HG02588 (cell line): ENCODE measurements around the gene ZXDC.

Source experiments
- ATAC-seq: cut with Tn5 transposase; IDR thresholded peaks from one replicate; pipeline ENCODE4 v1.9.1; 2021; ENCODE audit warnings: mild to moderate bottlenecking, moderate library complexity; ENCODE audit not compliant: unreplicated experiment

Gene ZXDC

DNA sequence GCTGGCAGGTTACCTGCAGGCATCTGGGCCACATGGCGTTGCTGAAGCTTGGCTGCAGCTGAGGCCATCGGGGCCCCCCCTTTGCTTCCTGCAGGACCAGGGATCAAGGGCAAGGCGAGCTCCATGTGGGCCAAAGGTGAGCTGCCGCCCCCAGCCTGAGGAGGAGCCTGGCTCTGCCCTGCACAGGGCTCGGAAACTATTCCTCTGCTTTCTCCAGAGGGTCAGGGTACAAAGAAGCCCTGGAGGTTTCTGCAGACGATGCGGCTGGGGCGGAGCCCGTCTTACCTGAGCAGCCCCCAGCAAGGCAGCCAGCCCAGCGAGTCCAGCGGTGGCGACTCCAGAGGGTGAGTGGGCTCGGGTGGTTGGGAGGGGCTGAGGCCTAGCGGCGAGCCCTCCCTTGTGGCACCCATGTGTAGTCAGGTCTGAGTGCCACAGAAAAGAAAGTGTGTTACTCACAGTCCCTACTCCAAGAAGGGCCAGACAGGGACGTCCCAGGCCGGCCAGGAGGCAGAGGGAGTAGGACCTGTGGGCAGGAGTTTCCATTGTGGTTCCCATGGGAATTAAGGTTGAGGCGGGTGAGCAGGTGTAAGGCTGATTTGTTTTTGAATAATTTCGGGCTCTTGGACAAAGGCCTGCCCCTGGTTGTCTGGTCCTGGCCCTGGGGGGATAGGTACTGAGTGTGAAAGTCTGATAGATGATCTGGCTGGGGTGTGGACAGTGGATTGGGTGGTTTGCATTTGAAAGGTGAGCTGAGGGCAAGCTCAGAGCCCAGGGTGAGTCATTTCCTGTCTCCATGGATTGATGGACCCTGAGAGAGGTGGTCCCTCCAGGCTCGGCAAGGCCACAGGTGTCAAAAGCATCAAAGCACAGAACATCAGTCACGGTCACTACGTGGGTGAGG, 55.6 kb downstream of the ZXDC start:
- no peak for ATAC-seq

DNA sequence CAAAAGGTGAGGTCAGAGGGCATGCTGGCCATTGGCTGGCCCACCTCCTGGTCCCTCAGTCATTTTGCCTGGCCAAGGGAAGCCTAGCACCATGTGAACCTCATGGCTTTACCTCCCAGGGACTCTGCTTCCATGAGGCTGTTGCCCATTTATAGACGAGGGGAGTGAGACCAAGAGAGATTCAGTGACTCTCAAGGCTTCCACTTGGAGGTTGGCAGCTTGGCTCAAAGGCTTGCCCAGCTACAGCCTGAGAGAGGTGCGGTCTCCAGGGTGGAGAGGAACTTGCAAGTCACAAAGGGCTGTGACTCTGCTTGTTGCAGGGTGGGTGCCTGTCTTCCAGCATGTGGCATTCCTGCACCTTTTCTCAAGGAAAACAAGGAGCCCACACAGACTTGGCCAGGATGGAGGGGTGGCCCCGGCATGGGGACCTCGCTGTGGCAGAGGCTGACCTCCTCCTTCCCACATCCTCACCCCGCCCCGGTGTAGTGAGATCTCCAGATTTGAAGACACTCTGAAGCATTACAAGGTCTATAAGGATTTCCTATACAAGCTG, 56.5 kb downstream of the ZXDC start:
- no peak for ATAC-seq

DNA sequence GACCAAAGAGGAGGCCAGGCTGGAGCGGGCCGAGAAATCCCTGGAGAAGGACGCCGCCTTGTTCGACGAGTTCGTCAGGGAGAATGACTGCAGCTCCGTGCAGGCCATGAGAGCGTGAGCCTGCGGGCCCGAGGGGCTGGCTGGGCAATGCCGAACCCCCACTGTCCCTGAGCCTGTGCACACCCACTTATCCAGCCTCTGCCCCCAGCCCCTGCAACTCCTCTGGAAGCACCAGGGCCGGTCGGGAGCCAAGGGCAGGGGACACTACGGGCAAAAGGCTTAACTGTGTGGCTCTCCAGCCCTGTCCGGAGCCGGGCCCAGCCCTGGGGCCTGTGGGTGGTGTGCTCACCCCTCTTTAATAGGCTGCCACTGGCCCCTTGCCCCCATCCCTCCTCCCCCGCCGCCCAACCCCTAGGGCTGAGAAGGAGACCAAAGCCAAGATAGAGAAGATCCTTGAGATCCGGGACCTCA, 57.0 kb downstream of the ZXDC start:
- no peak for ATAC-seq

DNA sequence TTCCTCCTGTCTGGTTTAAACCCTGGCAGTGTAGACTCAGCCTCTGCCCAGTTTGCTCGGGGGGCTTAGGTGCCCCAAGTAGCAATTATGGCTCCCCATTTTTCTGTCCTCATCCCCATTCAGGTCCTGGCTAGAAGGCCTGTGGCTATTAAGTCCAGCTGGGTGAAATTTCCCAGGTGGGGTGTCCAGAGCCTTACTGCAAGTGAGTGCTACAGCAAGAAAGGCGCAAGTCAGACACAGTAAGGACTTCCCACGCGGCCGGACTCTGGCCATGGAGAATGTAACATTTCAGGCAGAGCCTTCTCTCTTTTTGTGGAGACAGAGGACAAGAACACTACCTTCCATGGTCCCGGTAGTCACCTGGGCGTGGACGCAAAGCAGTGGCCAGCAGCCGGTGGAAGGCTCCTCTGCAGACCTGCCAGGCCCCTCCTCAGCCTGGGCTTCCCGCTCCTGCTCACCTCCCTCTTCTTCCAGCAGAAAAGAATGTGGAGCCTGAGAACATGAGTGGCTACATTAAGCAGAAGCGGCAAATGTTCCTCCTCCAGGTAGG, 57.6 kb downstream of the ZXDC start:
- no peak for ATAC-seq

DNA sequence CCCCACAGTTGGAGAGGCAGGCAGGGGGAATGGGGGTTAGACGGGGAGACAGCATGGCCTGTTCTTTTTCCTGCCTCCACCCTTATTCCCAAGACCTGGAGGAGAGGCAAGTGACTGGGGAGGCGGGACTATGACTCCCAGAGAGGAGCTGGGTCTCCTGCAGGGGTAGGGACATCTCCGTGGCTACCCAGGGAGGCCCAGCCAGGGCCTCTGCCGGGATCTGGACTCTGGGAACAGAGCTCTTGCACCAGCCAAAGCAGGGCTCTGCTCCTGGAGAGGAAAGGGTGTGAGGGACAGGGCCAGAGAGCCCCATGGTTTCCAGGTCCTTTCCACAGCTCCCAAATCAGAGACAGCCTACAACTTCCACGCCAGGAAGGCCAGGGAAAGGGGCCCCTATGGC, 58.2 kb downstream of the ZXDC start:
- ATAC-seq: no peak

DNA sequence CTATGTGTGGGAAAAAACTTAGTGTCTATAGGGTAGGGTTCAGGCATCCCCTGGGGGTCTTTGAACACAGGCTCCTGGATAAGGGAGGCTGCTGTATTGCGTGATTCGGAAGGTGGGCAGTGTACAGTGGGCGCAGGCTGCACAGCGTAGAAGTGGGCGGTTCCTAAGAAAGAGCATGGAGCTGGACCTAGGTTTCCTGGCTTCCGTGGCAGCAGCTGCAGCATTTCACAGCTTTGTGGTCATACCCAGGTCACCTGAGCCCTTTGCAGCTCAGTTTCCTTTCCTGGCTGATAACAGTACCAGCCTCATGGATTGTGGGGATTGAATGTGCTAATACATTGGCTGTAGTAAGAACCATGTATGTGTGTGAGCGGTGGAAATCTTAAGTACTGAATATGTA, 58.7 kb downstream of the ZXDC start:
- ATAC-seq: no peak

DNA sequence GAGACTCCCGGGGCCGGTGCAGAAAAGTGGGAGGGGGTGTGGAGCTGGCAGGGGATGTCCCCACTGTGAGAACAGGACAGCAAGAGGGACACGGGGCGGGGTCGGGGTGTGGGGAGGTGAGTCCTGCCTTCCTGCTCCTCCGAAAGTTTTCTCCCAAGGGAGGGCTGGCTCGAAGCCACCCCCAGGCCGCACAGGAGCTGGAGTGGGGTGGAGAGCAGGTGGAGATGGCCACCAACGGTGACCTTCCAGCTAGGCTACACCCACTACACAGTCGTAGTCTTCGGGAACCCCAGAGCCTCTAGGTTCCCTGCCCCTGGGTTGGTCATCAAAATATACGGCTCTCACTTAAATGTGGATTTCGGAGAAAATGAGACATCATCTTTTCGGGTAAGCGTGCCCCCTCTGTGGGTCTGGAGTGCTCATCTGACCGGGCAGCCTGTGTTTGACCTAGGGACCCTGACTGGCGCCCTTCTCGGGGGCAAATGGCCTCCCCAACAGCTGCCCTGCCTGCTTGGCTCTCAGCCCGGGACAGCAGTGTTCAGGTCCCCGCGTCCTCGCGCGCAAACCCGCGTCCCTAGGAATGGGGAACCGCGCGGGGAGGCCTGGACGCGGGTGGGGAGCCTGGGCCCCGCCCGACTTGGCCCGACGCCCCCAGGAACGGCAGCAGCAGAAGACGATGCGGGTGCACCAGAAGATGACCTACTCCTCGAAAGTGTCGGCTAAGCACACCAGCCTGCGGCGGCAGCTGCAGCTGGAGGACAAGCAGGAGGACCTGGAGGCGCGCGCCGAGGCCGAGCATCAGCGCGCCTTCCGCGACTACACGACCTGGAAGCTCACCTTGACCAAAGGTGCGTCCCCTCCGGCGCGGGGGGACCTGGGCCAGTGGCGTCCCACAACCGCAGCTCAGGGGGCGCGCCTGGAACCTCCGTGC, 59.8 kb downstream of the ZXDC start:
- no peak for ATAC-seq

DNA sequence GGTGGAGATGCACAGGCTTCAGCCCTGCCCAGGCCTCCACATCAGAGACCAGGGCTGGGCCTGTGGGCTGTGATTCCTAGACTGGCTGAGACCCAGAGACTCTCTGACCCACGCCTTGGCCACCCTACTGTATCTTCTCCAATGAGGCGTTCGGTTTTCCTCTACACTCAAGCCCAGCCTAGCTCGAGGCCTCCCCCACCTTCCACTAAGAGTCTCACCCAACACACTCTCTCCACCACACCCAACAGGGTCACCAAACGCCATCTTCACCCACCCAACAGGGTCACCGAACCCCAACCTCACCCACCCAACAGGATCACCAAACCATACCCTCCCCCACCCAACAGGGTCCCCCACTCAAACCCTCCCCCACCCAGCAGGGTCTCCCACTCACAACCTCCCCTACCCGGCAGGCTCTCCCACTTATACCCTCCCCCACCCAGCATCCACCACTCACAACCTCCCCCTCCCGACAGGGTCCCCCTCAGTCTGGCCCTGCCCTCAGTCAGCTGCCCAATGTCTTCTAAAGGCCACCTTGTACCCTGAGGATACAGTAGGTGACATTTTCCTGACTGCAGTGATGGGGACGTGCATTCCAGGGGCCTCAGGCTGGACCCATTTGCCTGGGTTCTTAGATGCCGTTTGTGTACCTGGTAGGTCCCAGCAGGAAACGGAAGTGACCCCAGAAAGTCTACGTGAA, 60.6 kb downstream of the ZXDC start:
- no peak for ATAC-seq

DNA sequence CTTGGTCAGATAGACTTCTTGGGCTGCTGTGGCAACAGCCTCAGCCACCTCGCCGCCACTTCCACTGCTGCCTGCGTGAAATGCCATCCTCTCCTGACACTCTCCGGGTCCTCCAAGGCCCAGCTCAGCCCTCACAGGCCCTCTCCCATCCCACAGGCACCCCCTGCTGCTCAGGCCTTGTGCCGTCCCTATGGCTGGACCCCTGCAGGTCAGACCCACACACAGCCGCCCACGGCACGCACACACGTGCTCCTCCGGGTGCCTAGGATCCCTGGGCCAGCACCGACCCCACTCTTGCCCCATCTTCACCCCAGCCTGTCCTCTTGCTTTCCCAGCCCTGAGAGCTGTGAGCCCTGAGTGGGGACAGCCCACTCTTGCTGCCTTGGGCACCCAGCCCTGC, 61.3 kb downstream of the ZXDC start:
- ATAC-seq: no peak

DNA sequence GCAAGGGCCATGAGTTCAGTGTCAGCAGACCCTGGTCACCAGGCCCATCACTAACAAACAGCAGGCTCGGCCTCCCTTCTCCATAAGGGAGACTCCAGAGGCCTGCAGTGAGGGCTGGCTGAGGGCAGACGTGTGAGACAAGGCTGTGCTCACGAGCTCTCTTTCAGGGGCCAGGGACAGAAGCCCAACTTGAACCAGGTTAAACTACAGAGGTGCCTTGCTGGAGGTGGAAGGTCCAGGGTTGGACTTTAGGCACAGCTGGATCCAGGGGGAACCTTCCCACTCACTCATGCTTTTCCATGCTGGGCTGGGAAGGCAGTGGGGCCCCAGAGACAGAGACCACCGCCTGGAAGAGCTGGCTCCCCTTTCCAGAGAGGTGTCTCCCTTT, 62.0 kb downstream of the ZXDC start:
- no peak for ATAC-seq

DNA sequence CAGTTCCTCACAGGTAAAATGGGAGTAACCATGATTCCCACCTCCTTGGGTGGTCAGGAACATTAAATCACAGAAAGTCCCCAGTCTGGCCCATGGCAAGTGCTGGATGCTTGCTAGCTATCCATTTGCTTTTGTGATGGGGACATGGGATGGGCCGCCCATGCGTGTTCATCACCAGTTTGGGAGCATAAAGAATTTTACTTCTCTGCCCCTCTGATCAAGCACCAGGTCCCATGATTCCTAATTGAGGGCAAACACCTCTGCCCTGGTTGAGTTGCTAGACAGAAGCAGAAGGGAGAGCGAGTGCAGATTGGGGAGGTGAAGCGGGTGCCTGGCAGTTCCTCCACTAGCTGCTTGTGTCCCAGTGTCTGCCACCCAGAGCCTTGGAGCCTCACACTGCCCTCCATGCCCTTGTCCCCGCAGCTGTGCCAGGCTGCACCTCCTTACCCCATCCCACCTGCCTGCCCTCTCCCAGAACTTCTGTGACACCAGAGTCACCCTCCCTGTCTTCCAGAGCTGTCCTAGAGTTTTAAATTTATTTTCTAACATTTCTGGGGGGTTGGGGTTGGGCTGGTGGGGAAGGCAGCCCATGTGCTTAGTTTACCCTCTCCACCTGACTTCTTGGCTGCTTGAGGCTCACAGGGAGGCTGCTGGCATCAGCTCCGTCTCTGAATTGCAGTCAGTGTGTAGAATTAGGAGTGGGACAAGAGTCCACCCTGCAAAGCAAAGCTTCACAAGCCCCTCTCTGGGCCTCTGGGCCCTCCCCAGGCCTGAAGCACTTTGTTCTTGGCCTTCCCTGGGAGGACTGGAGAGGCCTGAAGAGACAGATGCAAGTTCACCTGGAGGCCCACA, 62.6 kb downstream of the ZXDC start:
- ATAC-seq: no peak

DNA sequence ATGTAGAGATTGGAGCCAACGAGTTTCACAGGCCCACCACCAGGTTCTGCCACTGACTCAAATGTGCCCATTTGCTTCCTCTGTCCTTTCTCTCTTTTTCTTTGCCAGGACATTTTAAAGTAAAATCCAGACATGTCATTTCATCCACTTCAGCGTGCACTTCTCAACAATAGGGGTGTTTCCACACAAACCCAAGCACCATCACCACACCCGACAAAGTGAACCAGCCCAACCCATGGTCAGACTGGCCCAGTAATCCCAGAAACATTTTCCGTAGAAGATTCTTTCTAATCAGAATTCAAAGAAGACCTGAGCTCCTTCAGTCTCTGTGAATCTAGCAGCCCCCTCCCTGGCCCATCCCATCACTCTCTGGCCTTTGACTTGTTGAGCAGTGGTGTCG, 67.6 kb downstream of the ZXDC start:
- ATAC-seq: no peak

DNA sequence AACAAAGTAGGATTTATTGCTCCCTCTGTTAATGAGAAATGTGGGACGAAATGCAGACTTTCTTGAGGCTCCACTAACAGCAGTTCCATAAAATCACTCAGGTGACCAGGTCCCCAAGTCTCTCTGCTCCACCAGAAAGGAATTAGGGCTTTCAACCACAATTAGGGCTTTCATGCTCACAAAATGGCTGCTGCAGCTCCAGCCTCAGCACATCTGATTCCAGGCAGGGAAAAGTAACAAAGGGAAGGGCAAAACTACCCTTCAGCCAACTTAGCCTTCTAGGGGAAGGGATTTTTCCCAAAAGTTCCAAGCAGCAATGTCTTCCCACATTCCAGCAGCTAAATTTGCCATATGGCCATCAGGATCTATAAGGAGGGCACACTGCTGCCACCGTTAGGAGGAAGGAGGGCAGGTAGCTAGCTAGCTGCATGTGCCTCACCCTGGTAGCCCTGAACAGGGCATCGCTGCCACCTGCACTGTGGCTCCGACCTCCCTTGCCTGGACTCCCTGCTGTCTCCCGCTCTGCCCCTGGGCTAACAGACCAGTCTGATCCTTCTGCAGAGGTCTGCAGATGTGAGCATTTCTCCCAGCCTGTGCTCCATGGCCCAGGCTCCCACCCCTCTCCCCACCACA, 68.2 kb downstream of the ZXDC start:
- ATAC-seq: no peak

DNA sequence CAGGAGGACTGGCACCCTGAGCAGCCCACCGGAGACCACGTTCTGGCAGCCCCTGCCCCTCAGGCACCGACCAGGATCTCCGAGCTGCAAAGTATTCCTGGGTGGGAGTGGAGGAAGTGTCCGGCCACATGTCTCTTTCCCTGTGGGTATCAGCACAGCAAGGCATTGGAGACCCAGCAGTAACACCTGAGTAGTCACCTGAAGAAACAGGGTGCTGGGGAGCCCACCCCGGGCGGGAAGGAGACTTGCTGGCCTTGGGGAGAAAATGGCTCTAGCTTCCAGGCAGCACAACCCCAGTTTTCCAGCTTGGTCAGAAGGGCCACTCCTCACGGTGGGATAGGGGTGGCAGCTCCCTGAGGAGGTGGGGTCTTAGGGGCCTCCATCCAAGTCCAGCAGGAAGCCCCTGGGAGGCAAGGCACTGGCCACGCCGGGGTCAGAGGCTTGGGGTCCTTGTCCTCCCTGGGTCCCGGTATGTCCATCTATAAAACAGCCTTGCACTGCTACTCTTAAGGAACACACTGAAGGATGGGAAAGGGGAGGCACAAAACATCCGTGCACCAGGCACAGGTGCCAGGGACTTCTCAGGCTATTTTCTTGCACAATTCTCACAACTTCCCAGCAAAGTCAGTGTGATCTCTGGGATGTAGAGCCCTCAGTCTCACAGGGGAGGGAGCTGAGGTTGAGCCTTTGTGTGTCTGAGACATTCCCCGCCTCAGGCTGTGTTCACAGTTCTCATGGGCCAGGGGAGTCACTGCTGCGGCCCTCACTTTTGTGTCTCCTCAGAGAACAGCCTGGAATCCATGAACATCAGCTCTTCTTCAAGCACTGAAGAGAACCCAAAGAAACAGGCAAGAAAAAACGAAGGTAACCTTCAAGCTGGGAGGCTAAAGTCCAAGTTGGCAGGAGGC, 69.0 kb downstream of the ZXDC start:
- no peak for ATAC-seq

DNA sequence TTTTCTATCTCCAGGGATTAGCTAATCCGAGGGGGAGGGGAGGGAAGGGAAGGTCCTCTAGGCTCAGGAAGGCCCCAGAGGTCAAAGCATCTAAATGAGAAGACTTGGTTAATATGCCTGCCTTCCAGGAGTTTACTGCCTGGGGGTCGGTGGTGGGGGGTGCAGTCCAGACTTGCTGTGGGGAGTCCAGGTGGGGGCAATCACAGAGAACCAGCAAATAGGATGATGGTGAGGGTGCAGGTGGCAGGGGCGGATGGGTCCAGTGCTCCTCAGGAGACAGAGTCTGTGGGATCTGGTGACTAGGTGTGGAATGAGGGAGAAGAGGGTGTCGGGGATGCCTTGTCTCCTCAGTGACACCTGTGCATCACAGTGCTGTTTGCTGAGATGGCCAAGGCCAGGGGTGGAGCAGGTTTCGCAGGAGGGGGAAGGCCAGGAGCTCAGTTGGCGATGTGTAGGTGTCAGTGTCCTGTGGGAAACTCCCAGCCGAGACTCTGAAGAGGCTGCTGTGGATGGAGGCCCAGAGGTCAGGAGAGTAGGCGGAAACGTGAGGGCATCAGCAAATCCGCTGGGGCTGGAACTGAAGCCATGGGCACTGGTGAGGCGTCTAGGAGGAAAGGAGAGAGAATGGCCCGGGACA, 72.9 kb downstream of the ZXDC start:
- no peak for ATAC-seq

DNA sequence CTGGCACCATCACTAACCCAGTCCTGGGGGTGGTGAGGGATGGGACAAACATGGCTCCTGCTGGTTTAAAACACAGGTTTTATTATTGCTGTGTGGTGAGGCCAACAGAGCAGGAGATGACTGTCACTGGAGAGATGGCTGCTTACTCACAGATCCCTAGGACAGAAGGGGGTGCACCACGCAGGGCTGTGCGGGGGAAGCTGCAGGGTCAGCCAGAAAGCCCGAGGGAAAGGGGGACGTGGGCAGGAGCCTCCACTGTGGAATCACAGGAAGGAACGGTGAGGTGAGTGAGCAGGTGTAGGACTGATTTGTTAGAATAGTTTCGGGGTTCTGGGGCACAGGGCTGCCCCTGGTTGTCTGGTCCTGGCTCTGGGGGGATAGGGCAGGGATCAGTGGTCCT, 73.5 kb downstream of the ZXDC start:
- no peak for ATAC-seq

DNA sequence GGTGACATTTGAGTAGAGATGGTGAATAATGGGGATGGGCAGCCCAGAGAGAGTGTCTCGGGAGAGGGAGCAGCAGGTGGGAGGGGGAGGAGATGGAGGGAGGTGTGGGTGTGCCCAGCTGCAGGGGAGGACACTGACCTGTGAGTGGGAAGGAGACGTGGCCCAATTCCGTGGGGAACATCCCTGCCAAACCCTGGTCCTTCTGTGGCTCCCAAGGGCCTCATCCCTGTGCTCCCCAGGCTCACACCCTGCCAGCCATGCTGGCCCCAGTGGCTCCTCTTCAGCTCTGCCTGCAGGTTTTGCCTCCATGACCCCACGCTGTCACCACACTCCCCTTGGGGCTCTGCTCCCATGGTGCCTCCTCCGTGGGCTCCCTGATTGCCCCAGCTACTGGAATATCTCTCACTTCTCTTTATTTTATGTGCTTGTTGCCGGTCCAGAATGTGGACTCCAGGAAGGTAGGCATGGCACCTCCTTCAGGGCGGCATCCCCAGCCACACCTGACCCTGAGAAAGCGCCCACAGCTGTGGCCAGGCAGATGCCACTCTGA, 74.0 kb downstream of the ZXDC start:
- ATAC-seq: no peak
